SK-N-SH treated with all-trans-retinoic acid at 6 μM for 48 hours (cell line): Measurements from ENCODE around the gene GNG11.

Source experiments
- RARB ChIP-seq: fragments of 250-450 bp; sonication (Bioruptor Pico); IDR thresholded peaks from 2 replicates; pipeline ENCODE4 v1.8.0; 2021; ENCODE audit warnings: mild to moderate bottlenecking, moderate library complexity
- ZC3H10 ChIP-seq: fragments of 250-450 bp; sonication (Bioruptor Pico); IDR thresholded peaks from 2 replicates; pipeline ENCODE4 v1.5.1; 2021; ENCODE audit warnings: mild to moderate bottlenecking, moderate library complexity
- ZNF8 ChIP-seq: fragments of 450-650 bp; formaldehyde crosslinking; IDR thresholded peaks from 2 replicates; pipeline ENCODE4 v1.5.0; 2020; ENCODE audit warnings: mild to moderate bottlenecking, moderate library complexity

- TF ChIP-seq ZC3H10 (CRISPR knock-in tag): no peak
- TF ChIP-seq RARB (CRISPR knock-in tag): no peak
- TF ChIP-seq ZNF8 (CRISPR knock-in tag): no peak
Observed at GRCh38 chr7:93890041-93890463, 31.5 kb upstream of the GNG11 start.
